ENCODE data around the gene OR11G2. TPM values are rescaled to one million over a fixed set of nuclear protein-coding genes. Genes with fewer than 3 reads are reported as not detected.
"Not testable (repeated sequence)": the region's sequence is repeated elsewhere in the genome, so short reads cannot be mapped to it uniquely, and the experiment has no call there.

The OR11G2 gene
- total RNA-seq, 1 donor from 2014 or later = not detected

DNA sequence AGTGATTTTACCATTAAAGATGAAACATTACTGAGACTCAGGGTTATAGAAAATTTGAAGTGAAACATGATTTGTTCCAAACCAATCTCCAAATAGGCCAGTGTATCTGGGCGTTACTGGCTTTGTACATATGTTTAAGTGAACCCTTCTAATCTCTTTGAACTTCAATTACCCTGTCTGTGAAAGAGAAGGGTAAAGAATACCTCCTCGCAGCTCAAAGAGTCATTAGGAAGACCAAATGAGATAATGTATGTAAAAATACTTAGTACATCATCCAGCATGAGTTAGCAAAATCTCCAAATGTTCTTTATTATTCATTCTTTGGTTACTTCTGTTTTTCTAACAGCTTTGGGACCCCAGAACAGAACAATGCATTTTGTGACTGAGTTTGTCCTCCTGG, 32.7 kb downstream of the OR11G2 start, which contains the start of gene OR11H6:
Gene OR11H6, plus strand, starts transcription at position 301 of the 400 bp plus-strand sequence. Its CDS starts 0 bp downstream, at position 301.
- DNase-seq (ENCODE audit: low read depth in 2 of 2) = no peak

GRCh38 chr14:20228681-20229080, 38.0 kb downstream of the OR11G2 start, which contains the start of gene OR11H7:
OR11H7 (plus strand) TSS chr14:20228981.
- DNase-seq (ENCODE audit: low read depth in 2 of 2) = no peak

- DNase-seq (ENCODE audit: low read depth in 2 of 2) = not testable (repeated sequence)
Observed at GRCh38 chr14:20235415-20235814, 44.7 kb downstream of the OR11G2 start.

GRCh38 chr14:20247646-20248246, 57.0 kb downstream of the OR11G2 start:
- DNase-seq (ENCODE audit: low read depth in 2 of 2) = no peak

Other genes with a start within 250 kb of the OR11G2 start
- gene OR4K15, start 215.3 kb upstream of the OR11G2 start, total RNA-seq = not detected in 2 replicates
- gene OR4Q2, start 188.7 kb upstream of the OR11G2 start, total RNA-seq = not detected in 2 replicates
- gene OR4K14, start 171.6 kb upstream of the OR11G2 start, total RNA-seq = not detected in 2 replicates
- gene OR4K13, start 154.9 kb upstream of the OR11G2 start, total RNA-seq = not detected in 2 replicates
- gene OR4L1, start 130.9 kb upstream of the OR11G2 start, total RNA-seq = not detected in 2 replicates
- gene OR4K17, start 80.2 kb upstream of the OR11G2 start, total RNA-seq = not detected in 2 replicates
- not detected in 2 replicates for gene OR4N5, start 52.1 kb upstream of the OR11G2 start, total RNA-seq
- gene OR11H6, start 32.8 kb downstream of the OR11G2 start, total RNA-seq = not detected in 2 replicates
- gene OR11H7, start 38.1 kb downstream of the OR11G2 start, total RNA-seq = not detected in 2 replicates
- not detected in 2 replicates for gene OR11H4, start 48.4 kb downstream of the OR11G2 start, total RNA-seq
- 14.4 and 15.8 TPM in 2 replicates for gene TTC5, start 115.1 kb downstream of the OR11G2 start, total RNA-seq
- 38.6 and 39.7 TPM in 2 replicates for gene CCNB1IP1, start 142.4 kb downstream of the OR11G2 start, total RNA-seq
- gene PARP2, start 152.7 kb downstream of the OR11G2 start, total RNA-seq = 5.3 and 6.3 TPM in 2 replicates
- 19.8 and 36.0 TPM in 2 replicates for gene TEP1, start 222.6 kb downstream of the OR11G2 start, total RNA-seq
- gene KLHL33, start 245.3 kb downstream of the OR11G2 start, total RNA-seq = under 0.01 and 0.13 TPM in 2 replicates

Data from dermis microvascular lymphatic vessel endothelial cell (primary cell).